Cardiac fibroblast (primary cell): ENCODE measurements around the gene CD99L2.

ENCODE experiments used
- DNase-seq, 2 donors: peaks; one replicate each; pipeline versions ENCODE4 v3.0.0 to v3.0.0-alpha.2; 2010; ENCODE audit warnings: low read depth in 2 of 2
- H3K4me3 ChIP-seq, 2 donors: replicated peaks in 1 of 2; 1 replicate in 1 of 2; 2 replicates in 1 of 2; pipeline ENCODE4 v1.5.1; 2011; ENCODE audit warnings: low read depth in 2 of 2, low read length in 2 of 2, mild to moderate bottlenecking in 2 of 2, moderate library complexity in 1 of 2
- CTCF ChIP-seq: IDR thresholded peaks from one replicate; pipeline ENCODE4 v1.5.1; 2011; ENCODE audit warnings: low read depth, mild to moderate bottlenecking, low read length, inconsistent platforms

The CD99L2 gene

GRCh38 chrX:150935467-150935866, 37.0 kb upstream of the CD99L2 start:
- peak; percentile 2 to 42 for DNase-seq
- H3K4me3 ChIP-seq = no peak overlapping the region
- TF ChIP-seq CTCF = no peak

- no peak overlapping the region for H3K4me3 ChIP-seq
- peak; percentile 34 to 63 for DNase-seq
- no peak for TF ChIP-seq CTCF
Observed at GRCh38 chrX:150934453-150934852, 36.0 kb upstream of the CD99L2 start.

GRCh38 chrX:150933945-150934350, 35.5 kb upstream of the CD99L2 start:
- TF ChIP-seq CTCF = no peak
- H3K4me3 ChIP-seq = no peak overlapping the region
- DNase-seq = no peak

GRCh38 chrX:150929058-150929457, 30.6 kb upstream of the CD99L2 start:
- TF ChIP-seq CTCF = no peak
- no peak for DNase-seq
- no peak overlapping the region for H3K4me3 ChIP-seq

GRCh38 chrX:150926791-150927190, 28.3 kb upstream of the CD99L2 start:
- no peak overlapping the region for H3K4me3 ChIP-seq
- no peak for TF ChIP-seq CTCF
- no peak for DNase-seq

GRCh38 chrX:150926304-150926703, 27.8 kb upstream of the CD99L2 start:
- no peak overlapping the region for H3K4me3 ChIP-seq
- peak in 1 of 2 donors; percentile 3 for DNase-seq
- no peak for TF ChIP-seq CTCF

GRCh38 chrX:150919401-150919800, 20.9 kb upstream of the CD99L2 start:
- TF ChIP-seq CTCF = no peak
- DNase-seq = no peak
- no peak overlapping the region for H3K4me3 ChIP-seq
